Measurements from ENCODE around the gene CHCHD6.
A peak's percentile ranks its signal among the peaks of the same experiment; 100 is the strongest.

DNA sequence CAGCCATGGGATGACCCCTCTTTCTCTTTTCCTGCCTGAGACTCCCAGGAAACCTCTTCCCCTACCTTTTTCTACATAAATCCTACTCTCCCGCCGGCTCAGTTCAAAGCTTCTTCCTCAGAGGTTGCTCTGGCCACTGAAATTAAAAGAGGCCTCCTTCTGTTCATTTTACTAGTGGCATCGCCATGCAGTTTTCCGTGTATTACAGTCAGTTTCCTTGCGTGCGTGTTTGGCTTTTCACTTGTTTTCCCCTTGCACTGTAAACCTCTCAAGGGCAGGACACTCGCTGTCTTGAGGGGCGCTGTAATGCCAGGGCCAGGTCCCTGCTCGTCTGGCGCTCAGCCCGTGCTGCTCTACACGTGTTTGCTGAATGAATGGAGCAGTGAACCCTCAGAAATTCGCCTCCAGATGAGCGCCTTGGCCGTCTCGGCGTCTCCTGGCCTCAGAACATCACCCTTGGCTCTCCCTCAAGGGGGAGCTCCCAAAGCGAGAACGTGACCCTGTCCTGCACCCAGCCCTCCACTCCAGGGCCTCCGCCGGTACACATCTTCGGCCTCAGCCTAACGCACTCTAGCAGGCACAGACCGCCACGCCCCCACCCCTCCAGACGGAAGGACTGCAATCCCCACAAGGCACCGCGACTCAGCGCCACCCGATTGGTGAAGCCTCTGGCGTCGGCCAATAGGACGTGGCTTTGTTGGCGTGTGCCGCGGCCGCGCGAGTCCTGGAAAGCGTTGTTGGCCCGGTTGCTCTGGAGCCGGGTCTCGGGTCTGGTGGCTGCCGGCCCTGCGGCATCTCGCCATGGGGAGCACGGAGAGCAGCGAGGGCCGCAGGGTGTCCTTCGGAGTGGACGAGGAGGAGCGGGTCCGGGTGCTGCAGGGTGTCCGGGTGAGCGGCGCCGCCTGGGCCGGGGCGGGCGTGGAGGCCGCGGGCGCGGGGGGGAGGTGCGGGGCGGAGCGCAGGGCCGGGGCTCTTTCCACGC, at the start of gene CHCHD6:
- TF ChIP-seq, protein P1, sequence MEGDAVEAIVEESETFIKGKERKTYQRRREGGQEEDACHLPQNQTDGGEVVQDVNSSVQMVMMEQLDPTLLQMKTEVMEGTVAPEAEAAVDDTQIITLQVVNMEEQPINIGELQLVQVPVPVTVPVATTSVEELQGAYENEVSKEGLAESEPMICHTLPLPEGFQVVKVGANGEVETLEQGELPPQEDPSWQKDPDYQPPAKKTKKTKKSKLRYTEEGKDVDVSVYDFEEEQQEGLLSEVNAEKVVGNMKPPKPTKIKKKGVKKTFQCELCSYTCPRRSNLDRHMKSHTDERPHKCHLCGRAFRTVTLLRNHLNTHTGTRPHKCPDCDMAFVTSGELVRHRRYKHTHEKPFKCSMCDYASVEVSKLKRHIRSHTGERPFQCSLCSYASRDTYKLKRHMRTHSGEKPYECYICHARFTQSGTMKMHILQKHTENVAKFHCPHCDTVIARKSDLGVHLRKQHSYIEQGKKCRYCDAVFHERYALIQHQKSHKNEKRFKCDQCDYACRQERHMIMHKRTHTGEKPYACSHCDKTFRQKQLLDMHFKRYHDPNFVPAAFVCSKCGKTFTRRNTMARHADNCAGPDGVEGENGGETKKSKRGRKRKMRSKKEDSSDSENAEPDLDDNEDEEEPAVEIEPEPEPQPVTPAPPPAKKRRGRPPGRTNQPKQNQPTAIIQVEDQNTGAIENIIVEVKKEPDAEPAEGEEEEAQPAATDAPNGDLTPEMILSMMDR (IDR thresholded peaks at IDR 0.05): peak in 1 of 3 donors; percentile 54
- TF ChIP-seq POLR2A (IDR thresholded peaks at IDR 0.05): no peak
